Endodermal cell (in vitro differentiated cells): ENCODE measurements around the gene FOXA3. TPM values are rescaled to one million over a fixed set of nuclear protein-coding genes. Genes with fewer than 3 reads are reported as not detected.
A peak's percentile ranks its signal among the peaks of the same experiment; 100 is the strongest.

Experiments
- DNase-seq: peaks from one replicate; pipeline ENCODE4 v3.0.0-alpha.2; 2017
- H3K27ac ChIP-seq: 2 replicates; pipeline ENCODE4 v1.5.1; 2013; ENCODE audit warnings: mild to moderate bottlenecking, low read depth, low read length, moderate library complexity
- H3K27me3 ChIP-seq: 2 replicates; pipeline ENCODE4 v1.6.1; 2013; ENCODE audit warnings: mild to moderate bottlenecking, low read length, moderate library complexity; ENCODE audit not compliant: insufficient read depth, control insufficient read depth, poor library complexity, severe bottlenecking
- H3K36me3 ChIP-seq: 2 replicates; pipeline ENCODE4 v1.7.0; 2013; ENCODE audit warnings: mild to moderate bottlenecking, low read length, moderate library complexity; ENCODE audit not compliant: control insufficient read depth, insufficient read depth
- H3K4me1 ChIP-seq: one replicate; pipeline ENCODE4 v1.7.0; 2013; ENCODE audit warnings: low read length; ENCODE audit not compliant: control insufficient read depth, insufficient read depth
- H3K4me3 ChIP-seq: 2 replicates; pipeline ENCODE4 v1.5.1; 2013; ENCODE audit warnings: mild to moderate bottlenecking, low read length, moderate library complexity
- H3K9ac ChIP-seq: 2 replicates; pipeline ENCODE4 v1.6.1; 2013; ENCODE audit warnings: mild to moderate bottlenecking, low read length, moderate library complexity; ENCODE audit not compliant: poor library complexity, severe bottlenecking; ENCODE audit errors: extremely low read depth
- H3K9me3 ChIP-seq: 2 replicates; pipeline ENCODE4 v1.6.1; 2013; ENCODE audit warnings: mild to moderate bottlenecking, low read length, moderate library complexity; ENCODE audit not compliant: control insufficient read depth
- H3K27ac Mint-ChIP-seq: 2 replicates; pipeline ENCODE4 v1.8.0; 2020; ENCODE audit warnings: mixed read lengths
- H3K27me3 Mint-ChIP-seq: 2 replicates; pipeline ENCODE4 v1.8.0; 2021; ENCODE audit warnings: mild to moderate bottlenecking, mixed read lengths; ENCODE audit not compliant: insufficient read depth
- H3K36me3 Mint-ChIP-seq: 2 replicates; pipeline ENCODE4 v1.8.0; 2020; ENCODE audit warnings: low read depth, mixed read lengths
- H3K4me1 Mint-ChIP-seq: 2 replicates; pipeline ENCODE4 v1.8.0; 2020; ENCODE audit warnings: mixed read lengths
- H3K4me3 Mint-ChIP-seq: 2 replicates; pipeline ENCODE4 v1.8.0; 2020; ENCODE audit warnings: mild to moderate bottlenecking, moderate library complexity, mixed read lengths
- H3K9me3 Mint-ChIP-seq: 2 replicates; pipeline ENCODE4 v1.8.0; 2020; ENCODE audit warnings: mild to moderate bottlenecking, mixed read lengths
- WGBS, 2 experiments: methylation state at CpG; one replicate each; pipeline versions ENCODE4 v1.1.5 to v1.1.7; 2013; ENCODE audit warnings: missing lambda C conversion rate in 2 of 2, mixed read lengths in 1 of 2; ENCODE audit not compliant: insufficient coverage in 1 of 2, insufficient read length in 1 of 2; 5-methylcytosine and 5-hydroxymethylcytosine counted together
- total RNA-seq, 2 donors: library from RNA; stranded (reverse); fragmentation: NEBNext Ultra II Directional in 1 of 2; extraction: Animal tissue kit (Norgen Biotek cat#: 25700) in 1 of 2; gene quantifications; 2 replicates in 1 of 2; 3 replicates in 1 of 2; pipeline ENCODE4 v1.2.1, GENCODE V29; 2021
- TF ChIP-seq, protein P1 (sequence below): fragments of 200-600 bp; sonication (generic); conservative IDR thresholded peaks from 2 replicates; pipeline ENCODE4 v1.5.0; 2021; ENCODE audit warnings: antibody characterized with exemption, mild to moderate bottlenecking

FOXA3 gene
- total RNA-seq, 2 donors from 2014 or later: 54.2 to 58.1 TPM

- Mint-ChIP-seq H3K4me3 (no peak overlapping the region), H3K4me1 (peaks cover 62% of the 10 kb centered on the region), H3K9me3 (no peaks in the 10 kb centered on the region), H3K27me3 (no peaks in the 10 kb centered on the region), H3K27ac (peak overlapping the region; percentile 12), H3K36me3 (peaks cover 9% of the 10 kb centered on the region)
- Histone ChIP-seq H3K9ac (no peak overlapping the region), H3K36me3 (peaks cover 5% of the 10 kb centered on the region), H3K27me3 (no peaks in the 10 kb centered on the region), H3K4me3 (no peak overlapping the region), H3K9me3 (no peaks in the 10 kb centered on the region), H3K4me1 (peaks cover 18% of the 10 kb centered on the region), H3K27ac (no peak overlapping the region)
- 90 to 91% methylated on average over 7 to 11 of the region's 11 CpGs for WGBS, 2 experiments
- TF ChIP-seq, protein P1, sequence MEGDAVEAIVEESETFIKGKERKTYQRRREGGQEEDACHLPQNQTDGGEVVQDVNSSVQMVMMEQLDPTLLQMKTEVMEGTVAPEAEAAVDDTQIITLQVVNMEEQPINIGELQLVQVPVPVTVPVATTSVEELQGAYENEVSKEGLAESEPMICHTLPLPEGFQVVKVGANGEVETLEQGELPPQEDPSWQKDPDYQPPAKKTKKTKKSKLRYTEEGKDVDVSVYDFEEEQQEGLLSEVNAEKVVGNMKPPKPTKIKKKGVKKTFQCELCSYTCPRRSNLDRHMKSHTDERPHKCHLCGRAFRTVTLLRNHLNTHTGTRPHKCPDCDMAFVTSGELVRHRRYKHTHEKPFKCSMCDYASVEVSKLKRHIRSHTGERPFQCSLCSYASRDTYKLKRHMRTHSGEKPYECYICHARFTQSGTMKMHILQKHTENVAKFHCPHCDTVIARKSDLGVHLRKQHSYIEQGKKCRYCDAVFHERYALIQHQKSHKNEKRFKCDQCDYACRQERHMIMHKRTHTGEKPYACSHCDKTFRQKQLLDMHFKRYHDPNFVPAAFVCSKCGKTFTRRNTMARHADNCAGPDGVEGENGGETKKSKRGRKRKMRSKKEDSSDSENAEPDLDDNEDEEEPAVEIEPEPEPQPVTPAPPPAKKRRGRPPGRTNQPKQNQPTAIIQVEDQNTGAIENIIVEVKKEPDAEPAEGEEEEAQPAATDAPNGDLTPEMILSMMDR: no peak
- DNase-seq: peak; percentile 49
These were observed 14.1 kb downstream of the FOXA3 start for GRCh38 chr19:45878043-45878794.

- Histone ChIP-seq H3K36me3 (peaks cover 3% of the 10 kb centered on the region), H3K27me3 (no peaks in the 10 kb centered on the region), H3K9ac (no peak overlapping the region), H3K9me3 (no peaks in the 10 kb centered on the region), H3K4me3 (no peak overlapping the region), H3K4me1 (peaks cover 13% of the 10 kb centered on the region), H3K27ac (no peak overlapping the region)
- DNase-seq: no peak
- no peak overlapping the region for H3K27ac Mint-ChIP-seq
- no peaks in the 10 kb centered on the region for H3K9me3 Mint-ChIP-seq
- H3K27me3 Mint-ChIP-seq: no peaks in the 10 kb centered on the region
- H3K36me3 Mint-ChIP-seq: peaks cover under 1% of the 10 kb centered on the region
- WGBS, 2 experiments: 89 to 100% methylated on average over 1 to 8 of the region's 8 CpGs
- TF ChIP-seq, protein P1: no peak
- no peak overlapping the region for H3K4me3 Mint-ChIP-seq
- H3K4me1 Mint-ChIP-seq: peaks cover 57% of the 10 kb centered on the region
These were observed 14.9 kb downstream of the FOXA3 start for GRCh38 chr19:45879055-45879454.

- H3K4me3 ChIP-seq: no peak overlapping the region
- no peaks in the 10 kb centered on the region for H3K9me3 Mint-ChIP-seq
- no peaks in the 10 kb centered on the region for H3K27me3 Mint-ChIP-seq
- peak overlapping the region; percentile 74 for H3K27ac Mint-ChIP-seq
- no peak overlapping the region for H3K9ac ChIP-seq
- H3K4me1 ChIP-seq: peaks cover 13% of the 10 kb centered on the region
- H3K4me3 Mint-ChIP-seq: no peak overlapping the region
- no peaks in the 10 kb centered on the region for H3K9me3 ChIP-seq
- no peak overlapping the region for H3K27ac ChIP-seq
- peaks cover 50% of the 10 kb centered on the region for H3K4me1 Mint-ChIP-seq
- peaks cover 3% of the 10 kb centered on the region for H3K36me3 ChIP-seq
- no peaks in the 10 kb centered on the region for H3K27me3 ChIP-seq
- no peak for DNase-seq
- no peaks in the 10 kb centered on the region for H3K36me3 Mint-ChIP-seq
- TF ChIP-seq, protein P1: no peak
- WGBS, 2 experiments: 92 to 95% methylated on average over 2 of the region's 2 CpGs
These were observed 15.8 kb downstream of the FOXA3 start for GRCh38 chr19:45879971-45880370.
